Thyroid gland (tissue), 4 donors: ENCODE data around the gene CTIF.
"Not testable (repeated sequence)": the region's sequence is repeated elsewhere in the genome, so short reads cannot be mapped to it uniquely, and the experiment has no call there.

ENCODE experiments used
- POLR2A ChIP-seq, 2 donors: fragments of 450-650 bp; IDR thresholded peaks; one replicate each; pipeline ENCODE4 v1.6.1; 2017; ENCODE audit warnings: antibody characterized with exemption in 2 of 2, mild to moderate bottlenecking in 2 of 2, moderate library complexity in 1 of 2
- TF ChIP-seq, protein P1 (sequence below), 6 experiments: fragments of 200-600 bp in 3 of 6; fragments of 450-650 bp in 3 of 6; sonication (generic) in 3 of 6; IDR thresholded peaks; one replicate each; pipeline ENCODE4 v1.5.1; 2016 to 2019; ENCODE audit warnings: antibody characterized with exemption in 6 of 6, mild to moderate bottlenecking in 2 of 6, inconsistent platforms in 1 of 6, moderate library complexity in 1 of 6

DNA sequence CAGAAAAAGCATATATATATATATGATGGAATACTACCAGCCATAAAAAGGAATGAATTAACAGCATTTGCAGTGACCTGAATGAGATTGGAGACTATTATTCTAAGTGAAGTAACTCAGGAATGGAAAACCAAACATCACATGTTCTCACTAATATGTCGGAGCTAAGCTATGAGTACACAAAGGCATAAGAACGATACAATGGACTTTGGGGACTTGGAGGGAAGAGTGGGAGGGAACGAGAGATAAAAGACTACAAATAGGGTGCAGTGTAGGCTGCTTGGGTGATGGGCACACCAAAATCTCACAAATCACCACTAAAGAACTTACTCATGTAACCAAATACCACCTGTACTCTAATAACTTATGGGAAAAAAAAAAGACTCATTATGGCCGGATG, 26.3 kb upstream of the CTIF start:
- TF ChIP-seq, protein P1, sequence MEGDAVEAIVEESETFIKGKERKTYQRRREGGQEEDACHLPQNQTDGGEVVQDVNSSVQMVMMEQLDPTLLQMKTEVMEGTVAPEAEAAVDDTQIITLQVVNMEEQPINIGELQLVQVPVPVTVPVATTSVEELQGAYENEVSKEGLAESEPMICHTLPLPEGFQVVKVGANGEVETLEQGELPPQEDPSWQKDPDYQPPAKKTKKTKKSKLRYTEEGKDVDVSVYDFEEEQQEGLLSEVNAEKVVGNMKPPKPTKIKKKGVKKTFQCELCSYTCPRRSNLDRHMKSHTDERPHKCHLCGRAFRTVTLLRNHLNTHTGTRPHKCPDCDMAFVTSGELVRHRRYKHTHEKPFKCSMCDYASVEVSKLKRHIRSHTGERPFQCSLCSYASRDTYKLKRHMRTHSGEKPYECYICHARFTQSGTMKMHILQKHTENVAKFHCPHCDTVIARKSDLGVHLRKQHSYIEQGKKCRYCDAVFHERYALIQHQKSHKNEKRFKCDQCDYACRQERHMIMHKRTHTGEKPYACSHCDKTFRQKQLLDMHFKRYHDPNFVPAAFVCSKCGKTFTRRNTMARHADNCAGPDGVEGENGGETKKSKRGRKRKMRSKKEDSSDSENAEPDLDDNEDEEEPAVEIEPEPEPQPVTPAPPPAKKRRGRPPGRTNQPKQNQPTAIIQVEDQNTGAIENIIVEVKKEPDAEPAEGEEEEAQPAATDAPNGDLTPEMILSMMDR (IDR thresholded peaks at IDR 0.05): not testable (repeated sequence)
- not testable (repeated sequence) for TF ChIP-seq POLR2A (IDR thresholded peaks at IDR 0.05)
